Measurements from ENCODE around the gene IQCF2. TPM values are rescaled to one million over a fixed set of nuclear protein-coding genes. Genes with fewer than 3 reads are reported as not detected.
"Not testable (repeated sequence)": the region's sequence is repeated elsewhere in the genome, so short reads cannot be mapped to it uniquely, and the experiment has no call there.

Gene IQCF2
- not detected in 2 replicates for total RNA-seq

DNA sequence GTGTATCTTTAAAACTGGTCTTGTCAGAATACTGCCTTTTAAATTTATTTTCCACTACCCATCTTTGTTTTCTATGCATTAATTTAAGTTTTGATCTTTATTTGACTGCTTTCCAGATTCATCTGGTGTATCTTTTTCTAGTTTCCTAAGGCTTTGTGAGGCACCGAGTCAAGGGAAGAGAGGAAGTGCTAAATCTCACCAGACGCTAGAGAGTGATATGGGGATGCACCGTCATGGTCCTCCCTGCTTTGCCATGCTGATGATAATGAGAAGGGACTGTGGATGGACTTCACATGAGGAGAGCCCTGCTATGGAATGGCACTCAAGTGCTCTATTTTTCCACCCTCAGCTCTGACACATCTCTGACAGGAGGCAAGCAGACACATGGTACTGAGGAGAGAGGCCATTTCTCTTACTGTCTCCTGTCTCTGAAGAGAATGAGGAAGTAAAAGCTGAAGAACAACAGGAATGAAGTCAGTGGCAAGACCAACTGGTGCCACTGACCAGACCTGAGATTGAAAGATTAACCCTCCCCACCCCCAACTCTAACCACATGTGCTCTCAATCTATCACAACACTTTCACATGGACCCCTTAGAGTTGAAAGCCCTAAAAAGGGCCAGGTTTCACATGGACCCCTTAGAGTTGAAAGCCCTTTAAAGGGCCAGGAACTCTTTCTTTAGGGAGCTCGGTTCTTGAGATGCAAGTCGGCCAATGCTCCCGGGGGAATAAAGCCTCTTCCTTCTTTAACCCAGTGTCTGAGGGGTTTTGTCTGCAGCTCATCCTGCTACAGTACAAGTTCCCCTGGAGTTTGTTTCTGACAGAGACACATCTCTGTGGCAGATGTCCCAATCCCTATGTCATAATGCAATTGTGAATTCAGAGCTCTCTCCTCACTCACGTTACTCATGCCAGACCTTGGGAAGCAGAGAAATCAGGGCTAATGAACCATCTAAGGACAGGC is at the start of gene IQCF2:
Gene IQCF2 (plus strand): TSS at position 913 of the 963 bp plus-strand sequence. CDS start 52 bp downstream, outside the sequence.
- DNase-seq (ENCODE audit: low read depth in 2 of 2) = no peak

DNA sequence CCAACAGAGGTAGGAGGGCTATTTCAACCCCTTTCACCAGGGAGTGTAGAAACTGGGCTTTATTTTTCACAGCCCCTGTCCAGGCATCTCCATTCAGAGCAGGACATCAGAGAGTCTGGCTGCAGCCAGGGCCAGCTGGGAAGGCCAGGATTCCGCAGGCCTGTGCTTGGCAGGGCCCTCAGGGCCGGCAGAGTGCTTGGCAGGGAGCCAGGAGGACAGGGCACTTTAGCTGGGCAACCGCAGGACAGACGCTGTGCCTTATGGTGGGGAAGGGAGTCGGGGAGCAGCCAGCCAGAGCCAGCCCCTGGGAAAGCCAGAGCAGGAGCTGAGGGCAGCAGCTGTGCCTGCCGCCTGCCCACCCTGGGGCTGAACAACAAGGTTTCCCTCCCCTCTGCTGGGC is 47.9 kb upstream of the IQCF2 start:
- no peak for DNase-seq (ENCODE audit: low read depth in 2 of 2)

DNA sequence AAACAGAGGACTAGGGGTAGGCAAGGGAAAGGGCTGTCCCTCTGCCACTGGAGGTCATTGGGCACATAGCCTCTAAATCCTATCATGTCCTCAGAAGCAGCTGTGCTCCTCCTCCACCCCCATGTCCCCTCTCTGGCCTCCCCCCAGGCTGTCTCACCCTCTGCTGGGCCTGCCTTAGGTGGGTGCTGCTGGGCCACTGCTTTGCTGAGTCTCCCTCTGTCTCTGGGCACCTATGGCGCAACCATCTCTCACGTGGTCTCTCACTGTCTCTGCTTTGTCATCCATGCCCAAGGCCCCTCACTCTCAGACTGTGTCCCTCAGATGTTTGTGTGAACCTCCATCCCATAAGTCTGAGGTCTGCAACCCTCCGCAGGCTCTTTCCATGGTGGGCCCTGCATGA is 47.4 kb upstream of the IQCF2 start:
- no peak for DNase-seq (ENCODE audit: low read depth in 2 of 2)

GRCh38 chr3:51815614-51816013 is 45.8 kb upstream of the IQCF2 start:
- no peak for DNase-seq (ENCODE audit: low read depth in 2 of 2)

- no peak for DNase-seq (ENCODE audit: low read depth in 2 of 2)
Measured at GRCh38 chr3:51816723-51817122, 44.7 kb upstream of the IQCF2 start.

- DNase-seq (ENCODE audit: low read depth in 2 of 2) = no peak
Measured at GRCh38 chr3:51817375-51817774, 44.0 kb upstream of the IQCF2 start.

DNA sequence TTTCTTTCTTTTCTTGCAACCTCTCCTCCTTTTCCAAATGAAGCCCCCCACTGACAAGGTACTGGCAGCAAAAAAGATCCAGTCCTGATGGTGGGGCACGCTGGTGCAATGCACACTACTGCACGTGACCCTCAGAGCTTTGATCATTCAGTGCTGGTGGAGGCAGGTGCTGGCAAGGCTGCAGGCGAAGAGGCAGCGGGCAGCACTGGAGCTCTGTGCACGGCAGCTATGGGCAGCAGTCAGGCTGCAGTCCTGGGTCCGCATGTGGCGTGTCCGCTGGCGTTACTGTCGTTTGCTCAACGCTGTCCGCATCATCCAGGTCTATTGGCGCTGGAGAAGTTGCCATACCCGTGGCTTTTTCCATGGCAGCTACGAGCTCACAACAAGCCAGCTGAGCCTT is 42.3 kb upstream of the IQCF2 start:
- DNase-seq (ENCODE audit: low read depth in 2 of 2) = no peak

- peak in 1 of 2 donors; percentile 5 for DNase-seq (ENCODE audit: low read depth in 2 of 2)
Measured at GRCh38 chr3:51819709-51820406, 41.6 kb upstream of the IQCF2 start.

- no peak for DNase-seq (ENCODE audit: low read depth in 2 of 2)
Measured at GRCh38 chr3:51828297-51828696, 33.1 kb upstream of the IQCF2 start.

DNA sequence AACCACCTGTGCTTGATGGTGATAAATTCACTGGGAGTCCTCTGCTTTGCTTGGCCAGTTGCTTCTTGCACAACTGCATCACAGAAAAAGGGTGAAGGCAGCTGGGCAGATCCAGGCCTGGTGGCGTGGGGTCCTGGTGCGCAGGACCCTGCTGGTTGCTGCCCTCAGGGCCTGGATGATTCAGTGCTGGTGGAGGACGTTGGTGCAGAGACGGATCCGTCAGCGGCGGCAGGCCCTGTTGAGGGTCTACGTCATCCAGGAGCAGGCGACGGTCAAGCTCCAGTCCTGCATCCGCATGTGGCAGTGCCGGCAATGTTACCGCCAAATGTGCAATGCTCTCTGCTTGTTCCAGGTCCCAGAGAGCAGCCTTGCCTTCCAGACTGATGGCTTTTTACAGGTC is 31.1 kb upstream of the IQCF2 start:
- DNase-seq (ENCODE audit: low read depth in 2 of 2) = no peak

DNA sequence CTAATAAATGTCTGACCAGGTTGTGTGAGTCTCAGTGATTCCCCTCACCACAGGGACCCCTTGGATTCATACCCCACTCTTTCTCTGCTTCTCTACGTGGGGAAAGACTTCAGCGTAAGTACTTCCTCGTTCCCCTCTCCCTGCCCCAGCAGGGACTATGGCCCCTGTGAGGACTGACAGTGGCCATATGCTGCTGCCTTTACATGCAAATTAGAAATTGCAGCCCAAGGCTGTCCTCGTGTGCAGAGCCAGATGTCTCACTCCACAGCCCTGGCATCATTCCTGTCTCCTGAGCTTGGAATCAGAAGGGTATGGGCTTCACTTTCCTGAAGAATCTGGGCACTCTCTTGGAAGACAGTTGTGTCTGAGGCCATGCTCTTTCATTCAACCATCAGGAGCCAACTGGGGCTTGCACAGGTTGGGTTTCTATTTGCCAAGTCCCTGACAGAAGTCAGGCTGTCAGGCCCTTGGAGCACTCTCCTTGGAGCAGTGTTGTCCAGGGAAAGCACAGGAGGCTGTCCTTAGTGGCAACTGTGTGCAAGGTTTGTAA is 30.5 kb upstream of the IQCF2 start:
- DNase-seq (ENCODE audit: low read depth in 2 of 2) = no peak

DNA sequence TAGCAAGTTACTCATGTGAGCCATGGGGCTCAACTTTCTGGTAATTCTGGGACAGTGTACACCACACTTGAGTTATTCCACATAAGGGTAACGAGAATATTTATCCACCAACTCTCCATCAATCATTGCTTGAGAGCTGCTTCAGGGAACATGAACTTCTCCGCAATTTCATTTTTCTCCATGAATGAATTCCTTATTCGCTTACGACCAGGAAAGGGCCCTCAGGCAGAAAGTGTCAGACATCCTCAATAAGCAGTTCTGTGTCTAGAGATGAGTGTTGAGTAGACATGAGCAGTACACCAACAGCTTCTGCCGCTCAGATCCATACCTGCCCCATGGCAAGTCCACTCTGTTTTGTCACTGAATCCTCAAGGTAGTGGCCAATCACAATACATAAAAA is 24.8 kb upstream of the IQCF2 start:
- DNase-seq (ENCODE audit: low read depth in 2 of 2) = no peak

DNA sequence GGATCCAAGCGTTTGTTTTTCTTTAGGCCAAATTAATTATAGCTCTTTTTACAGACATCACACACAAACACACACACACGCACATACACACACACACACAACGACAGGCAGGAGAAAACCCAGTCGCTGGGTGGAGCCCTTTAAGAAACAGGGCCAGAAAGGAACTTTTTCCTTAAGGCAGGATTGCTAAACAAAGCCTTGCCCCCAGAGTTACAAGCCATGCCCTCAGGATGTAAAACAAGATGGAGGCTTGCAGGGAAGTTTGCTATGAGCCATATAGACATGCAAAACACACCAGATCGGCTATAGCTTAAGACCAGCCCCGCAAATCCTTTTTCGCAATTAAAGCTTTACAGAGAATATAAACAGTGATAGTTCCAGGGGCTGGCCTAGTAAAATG is 16.3 kb upstream of the IQCF2 start:
- DNase-seq (ENCODE audit: low read depth in 2 of 2) = no peak

- not testable (repeated sequence) for DNase-seq (ENCODE audit: low read depth in 2 of 2)
Measured at GRCh38 chr3:51855411-51855810, 6.0 kb upstream of the IQCF2 start.

GRCh38 chr3:51862886-51863285 is 1.5 kb downstream of the IQCF2 start:
- no peak for DNase-seq (ENCODE audit: low read depth in 2 of 2)

DNA sequence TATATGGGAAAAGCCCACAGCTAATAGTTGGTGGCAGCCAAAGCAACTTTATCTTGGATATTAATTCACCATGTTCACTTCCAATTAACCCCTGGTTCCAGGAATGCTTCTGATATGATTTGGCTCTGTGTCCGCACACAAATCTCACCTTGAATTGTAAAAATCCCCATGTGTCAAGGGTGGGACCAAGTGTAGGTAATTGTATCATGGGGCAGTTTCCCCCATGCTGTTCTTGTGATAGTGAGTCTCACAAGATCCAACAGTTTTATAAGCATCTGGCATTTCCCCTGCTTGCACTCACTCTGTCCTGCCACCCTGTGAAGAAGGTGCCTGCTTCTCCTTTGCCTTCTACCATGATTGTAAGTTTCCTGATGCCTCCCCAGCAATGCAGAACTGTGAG is 7.5 kb downstream of the IQCF2 start:
- DNase-seq (ENCODE audit: low read depth in 2 of 2) = not testable (repeated sequence)

GRCh38 chr3:51869304-51869703 is 7.9 kb downstream of the IQCF2 start:
- no peak for DNase-seq (ENCODE audit: low read depth in 2 of 2)

DNA sequence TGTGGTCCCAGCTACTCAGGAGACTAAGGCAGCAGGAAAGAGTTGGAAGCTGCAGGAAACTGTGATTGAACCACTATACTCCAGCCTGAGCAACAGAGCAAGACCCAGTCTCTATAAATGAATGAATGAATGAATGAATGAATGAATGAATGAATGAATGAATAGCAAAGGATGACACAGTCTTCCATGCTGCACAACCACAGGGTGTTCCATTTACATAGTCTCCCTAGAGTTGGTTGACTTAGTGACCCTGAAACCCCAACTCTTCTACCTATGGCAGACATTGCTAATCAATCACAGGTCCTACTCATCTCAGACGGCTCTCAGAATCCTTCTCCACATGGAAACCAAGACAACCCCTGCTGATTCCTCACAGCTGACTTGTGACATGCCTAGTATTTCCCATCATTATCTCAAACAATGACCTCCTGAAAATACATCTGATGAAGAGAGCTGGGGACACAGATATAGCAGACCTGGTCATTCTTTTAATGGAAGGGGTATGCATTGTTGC is 11.9 kb downstream of the IQCF2 start:
- no peak for DNase-seq (ENCODE audit: low read depth in 2 of 2)

- no peak for DNase-seq (ENCODE audit: low read depth in 2 of 2)
Measured at GRCh38 chr3:51873876-51874275, 12.5 kb downstream of the IQCF2 start.

DNA sequence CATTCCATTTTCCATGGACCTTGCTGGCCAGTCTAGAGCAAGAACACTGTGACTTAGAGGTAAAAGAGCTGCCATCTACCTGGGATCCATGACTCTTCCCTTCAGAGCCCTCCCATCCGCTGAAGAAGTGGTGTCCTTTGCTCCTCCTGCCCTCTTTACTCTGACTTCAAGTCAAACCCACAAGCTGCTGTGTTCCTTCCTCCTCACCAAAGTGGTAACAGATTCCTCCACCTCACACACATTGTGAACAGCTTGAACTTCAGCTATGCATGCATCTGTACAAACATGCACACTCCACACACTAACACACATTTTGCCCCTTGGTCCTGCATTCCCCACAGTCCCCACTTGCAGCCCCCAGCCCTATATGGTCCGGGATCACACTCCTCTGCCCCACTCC is 13.0 kb downstream of the IQCF2 start:
- no peak for DNase-seq (ENCODE audit: low read depth in 2 of 2)

- DNase-seq (ENCODE audit: low read depth in 2 of 2) = no peak
Measured at GRCh38 chr3:51874889-51875288, 13.5 kb downstream of the IQCF2 start.

- no peak for DNase-seq (ENCODE audit: low read depth in 2 of 2)
Measured at GRCh38 chr3:51875501-51875900, 14.1 kb downstream of the IQCF2 start, which contains the start of gene IQCF5. Gene IQCF5 (minus strand): TSS chr3:51875601. CDS start chr3:51875531, 70 bp downstream.

All from lung microvascular endothelial cell (primary cell).